CD14-positive monocyte (primary cell): ENCODE results near the gene S100A14. TPM values are rescaled to one million over a fixed set of nuclear protein-coding genes. Genes with fewer than 3 reads are reported as not detected.

Source experiments
- DNase-seq, 3 donors: peaks; one replicate each; pipeline ENCODE4 v3.0.0-alpha.2; 2011 to 2022
- H2AFZ ChIP-seq: 2 replicates; pipeline ENCODE4 v1.6.0; 2012; ENCODE audit warnings: mild to moderate bottlenecking, low read depth, low read length, inconsistent platforms; ENCODE audit not compliant: insufficient read depth, poor library complexity, severe bottlenecking
- H3K27ac ChIP-seq, 2 donors: 1 replicate in 1 of 2; 2 replicates in 1 of 2; pipeline ENCODE4 v1.5.1; 2012 to 2013; ENCODE audit warnings: low read length in 2 of 2, control low read depth in 1 of 2, inconsistent platforms in 1 of 2, low read depth in 1 of 2, mild to moderate bottlenecking in 1 of 2
- H3K27me3 ChIP-seq, 2 donors: one replicate each; pipeline versions ENCODE4 v1.6.0 to v1.6.1; 2011 to 2013; ENCODE audit warnings: low read length in 2 of 2; ENCODE audit not compliant: control insufficient read depth in 2 of 2, insufficient read depth in 2 of 2
- H3K36me3 ChIP-seq, 2 donors: replicated peaks in 1 of 2; 1 replicate in 1 of 2; 2 replicates in 1 of 2; pipeline versions ENCODE4 v1.5.1 to v1.6.1; 2012 to 2013; ENCODE audit warnings: low read length in 2 of 2, control low read depth in 1 of 2, inconsistent platforms in 1 of 2, mild to moderate bottlenecking in 1 of 2; ENCODE audit not compliant: insufficient read depth in 2 of 2, control insufficient read depth in 1 of 2
- H3K4me1 ChIP-seq, 2 donors: 1 replicate in 1 of 2; 2 replicates in 1 of 2; pipeline versions ENCODE4 v1.5.1 to v1.6.1; 2012 to 2013; ENCODE audit warnings: low read length in 2 of 2, control low read depth in 1 of 2, inconsistent platforms in 1 of 2, mild to moderate bottlenecking in 1 of 2, moderate library complexity in 1 of 2; ENCODE audit not compliant: insufficient read depth in 2 of 2, control insufficient read depth in 1 of 2
- H3K4me2 ChIP-seq: replicated peaks from 2 replicates; pipeline ENCODE3; 2012; ENCODE audit warnings: low read length, moderate library complexity, mild to moderate bottlenecking; ENCODE audit not compliant: poor library complexity, severe bottlenecking; ENCODE audit errors: extremely low read depth
- H3K4me3 ChIP-seq, 3 experiments: fragments of 200-600 bp in 1 of 3; sonication (generic) in 1 of 3; replicated peaks in 1 of 3; 1 replicate in 2 of 3; 2 replicates in 1 of 3; pipeline ENCODE4 v1.5.1; 2011 to 2013; ENCODE audit warnings: low read length in 3 of 3, mild to moderate bottlenecking in 3 of 3, control low read depth in 2 of 3, low read depth in 2 of 3, inconsistent platforms in 1 of 3, moderate library complexity in 1 of 3
- H3K79me2 ChIP-seq: 2 replicates; pipeline ENCODE4 v1.6.0; 2012; ENCODE audit warnings: mild to moderate bottlenecking, control low read depth, inconsistent platforms, low read length, moderate library complexity; ENCODE audit not compliant: insufficient read depth
- H3K9ac ChIP-seq: 2 replicates; pipeline ENCODE4 v1.6.0; 2017; ENCODE audit warnings: low read length, mild to moderate bottlenecking; ENCODE audit not compliant: insufficient read depth, poor library complexity, severe bottlenecking
- H3K9me3 ChIP-seq, 2 donors: replicated peaks in 1 of 2; 1 replicate in 1 of 2; 2 replicates in 1 of 2; pipeline versions ENCODE4 v1.5.1 to v1.6.1; 2012 to 2013; ENCODE audit warnings: low read length in 2 of 2, control low read depth in 1 of 2; ENCODE audit not compliant: control insufficient read depth in 1 of 2, insufficient read depth in 1 of 2
- H4K20me1 ChIP-seq: 2 replicates; pipeline ENCODE4 v1.6.0; 2012; ENCODE audit warnings: mild to moderate bottlenecking, low read length, control low read depth, moderate library complexity; ENCODE audit not compliant: insufficient read depth
- H3K27ac Mint-ChIP-seq, 7 donors: one replicate each; pipeline ENCODE4 v1.8.0; 2020; ENCODE audit warnings: mild to moderate bottlenecking in 7 of 7, mixed read lengths in 7 of 7, moderate library complexity in 6 of 7, inconsistent platforms in 2 of 7
- H3K27me3 Mint-ChIP-seq, 3 donors: one replicate each; pipeline ENCODE4 v1.8.0; 2021 to 2022; ENCODE audit warnings: low read depth in 3 of 3, mild to moderate bottlenecking in 3 of 3, mixed read lengths in 3 of 3, moderate library complexity in 3 of 3, inconsistent platforms in 1 of 3
- H3K36me3 Mint-ChIP-seq, 2 donors: one replicate each; pipeline ENCODE4 v1.8.0; 2020; ENCODE audit warnings: mixed read lengths in 2 of 2, inconsistent platforms in 1 of 2, mild to moderate bottlenecking in 1 of 2
- H3K4me1 Mint-ChIP-seq: one replicate; pipeline ENCODE4 v1.8.0; 2020; ENCODE audit warnings: mild to moderate bottlenecking, mixed read lengths
- H3K4me3 Mint-ChIP-seq, 2 donors: one replicate each; pipeline ENCODE4 v1.8.0; 2020; ENCODE audit warnings: mild to moderate bottlenecking in 2 of 2, mixed read lengths in 2 of 2, moderate library complexity in 1 of 2
- H3K9me3 Mint-ChIP-seq, 7 donors: one replicate each; pipeline ENCODE4 v1.8.0; 2020 to 2022; ENCODE audit warnings: mixed read lengths in 7 of 7, mild to moderate bottlenecking in 6 of 7, moderate library complexity in 6 of 7, inconsistent platforms in 2 of 7
- CTCF ChIP-seq: fragments of 200-600 bp; IDR thresholded peaks from one replicate; pipeline ENCODE4 v1.8.0; 2022; ENCODE audit warnings: antibody characterized with exemption, mild to moderate bottlenecking
- WGBS: methylation state at CpG from one replicate; pipeline ENCODE4 v1.1.5; 2013; ENCODE audit warnings: missing lambda C conversion rate; ENCODE audit not compliant: insufficient coverage; 5-methylcytosine and 5-hydroxymethylcytosine counted together
- intact Hi-C, 2 donors: fragments of 100-400 bp; cut with micrococcal nuclease; formaldehyde crosslinking; loops; one replicate each; pipeline versions ENCODE4 v1.15.0 to v1.15.1; 2023
- polyA plus RNA-seq, 3 donors: library from polyadenylated mRNA; depleted of rRNA in 1 of 3; unstranded in 2 of 3; stranded (reverse) in 1 of 3; fragments of 300-500 nt in 2 of 3; fragments of >200 nt in 1 of 3; fragmentation: Illumina TruSeq in 2 of 3; gene quantifications; 1 replicate in 2 of 3; 2 replicates in 1 of 3; pipeline ENCODE4 v1.2.3, GENCODE V29; 2012 to 2021

Gene S100A14
- polyA plus RNA-seq, 3 donors: 0.08 TPM; not detected in 2

- Mint-ChIP-seq H3K4me3 (no peak overlapping the region), H3K27me3 (peaks cover 0 to 2% (median 0%) of the 10 kb centered on the region in 3 donors), H3K4me1 (peaks cover 16% of the 10 kb centered on the region), H3K36me3 (peaks cover 74 to 87% of the 10 kb centered on the region in 2 donors), H3K9me3 (no peaks in the 10 kb centered on the region), H3K27ac (no peak overlapping the region)
- Histone ChIP-seq H3K27me3 (no peaks in the 10 kb centered on the region), H3K79me2 (peaks cover 99% of the 10 kb centered on the region), H3K9me3 (no peaks in the 10 kb centered on the region), H4K20me1 (peaks cover 92% of the 10 kb centered on the region), H3K36me3 (peaks cover 83 to 86% of the 10 kb centered on the region in 2 donors), H3K4me1 (peaks cover 8 to 14% of the 10 kb centered on the region in 2 donors), H3K27ac (no peak overlapping the region), H3K9ac (no peak overlapping the region), H2AFZ (no peak overlapping the region), H3K4me3 (no peak overlapping the region), H3K4me2 (no peak overlapping the region)
- WGBS: no CpG with 5 or more reads among the region's 3 CpGs
- no peak for TF ChIP-seq CTCF
- no peak for DNase-seq
- intact Hi-C loops: no loop called here
These were observed 23.2 kb upstream of the S100A14 start for GRCh38 chr1:153639280-153639679.

DNA sequence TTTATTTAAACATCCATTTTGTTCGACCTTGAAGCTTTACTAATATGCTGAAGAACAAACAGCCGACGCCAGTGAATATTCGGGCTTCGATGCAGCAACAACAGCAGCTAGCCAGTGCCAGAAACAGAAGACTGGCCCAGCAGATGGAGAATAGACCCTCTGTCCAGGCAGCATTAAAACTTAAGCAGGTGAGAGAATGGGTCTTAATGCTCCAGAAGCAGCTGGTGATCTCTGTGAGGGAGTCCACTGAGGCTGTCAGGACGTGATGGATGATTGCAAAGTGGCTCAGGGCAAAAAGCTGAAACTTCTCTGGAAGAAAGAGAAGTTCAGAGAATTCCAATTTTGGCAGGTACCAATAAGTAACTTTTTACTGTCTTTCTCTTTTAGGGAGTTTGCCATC is 22.1 kb upstream of the S100A14 start:
- H3K9me3 Mint-ChIP-seq: no peaks in the 10 kb centered on the region
- Histone ChIP-seq H3K4me3 (no peak overlapping the region), H3K4me1 (peaks cover 12 to 19% of the 10 kb centered on the region in 2 donors), H3K9ac (no peak overlapping the region), H3K4me2 (no peak overlapping the region), H3K27me3 (no peaks in the 10 kb centered on the region), H2AFZ (no peak overlapping the region), H4K20me1 (peaks cover 85% of the 10 kb centered on the region), H3K27ac (no peak overlapping the region), H3K79me2 (peaks cover 91% of the 10 kb centered on the region), H3K36me3 (peaks cover 73 to 75% of the 10 kb centered on the region in 2 donors), H3K9me3 (no peaks in the 10 kb centered on the region)
- intact Hi-C loops: no loop called here
- peaks cover 64 to 77% of the 10 kb centered on the region in 2 donors for H3K36me3 Mint-ChIP-seq
- peak overlapping the region in 2 of 7 donors; percentile 32 to 45 for H3K27ac Mint-ChIP-seq
- no peak overlapping the region for H3K4me3 Mint-ChIP-seq
- TF ChIP-seq CTCF: no peak
- peaks cover 15% of the 10 kb centered on the region for H3K4me1 Mint-ChIP-seq
- no peak for DNase-seq
- WGBS: 96% methylated on average over 6 of the region's 6 CpGs
- peaks cover 0 to 2% (median 0%) of the 10 kb centered on the region in 3 donors for H3K27me3 Mint-ChIP-seq
